HEK293 (cell line): ENCODE data around the gene SNX13.

Experiments
- CTCF ChIP-seq: fragments of 450-650 bp; formaldehyde crosslinking; IDR thresholded peaks from 2 replicates; pipeline ENCODE4 v1.5.1; 2016; ENCODE audit warnings: missing biosample characterization, missing genetic modification characterization
- PRDM2 ChIP-seq: fragments of 450-650 bp; formaldehyde crosslinking; IDR thresholded peaks from 2 replicates; pipeline ENCODE4 v1.5.1; 2016; ENCODE audit warnings: missing biosample characterization, missing genetic modification characterization, borderline replicate concordance
- ZNF274 ChIP-seq, 2 experiments: fragments of 200-500 bp in 1 of 2; fragments of 450-650 bp in 1 of 2; sonication (Bioruptor generic) in 1 of 2; formaldehyde crosslinking in 1 of 2; IDR thresholded peaks; 2 replicates each; pipeline versions ENCODE4 v1.5.1 to v1.6.1; 2014 to 2016; ENCODE audit warnings: borderline replicate concordance in 1 of 2, inconsistent platforms in 1 of 2, low read length in 1 of 2, missing biosample characterization in 1 of 2, missing genetic modification characterization in 1 of 2
- TF ChIP-seq, protein P1 (sequence below): fragments of 450-650 bp; formaldehyde crosslinking; IDR thresholded peaks from 2 replicates; pipeline ENCODE4 v1.5.1; 2016; ENCODE audit warnings: missing biosample characterization, missing genetic modification characterization

DNA sequence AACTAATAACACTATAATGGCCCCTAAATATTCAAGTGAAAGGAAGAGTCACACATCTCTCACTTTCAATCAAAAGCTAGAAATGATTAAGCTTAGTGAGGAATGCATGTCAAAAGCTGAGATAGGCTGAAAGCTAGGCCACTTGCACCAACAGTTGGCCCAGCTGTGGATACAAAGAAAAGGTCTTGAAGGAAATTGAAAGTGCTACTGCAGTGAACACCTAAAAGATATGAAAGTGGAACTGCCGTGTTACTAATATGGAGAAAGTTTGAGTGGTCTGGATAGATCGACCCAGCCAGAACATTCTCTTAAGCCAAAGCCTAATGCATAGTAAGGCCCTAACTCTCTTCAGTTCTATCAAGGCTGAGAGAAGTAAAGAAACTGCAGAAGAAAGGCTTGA lies 12.1 kb upstream of the SNX13 start:
- TF ChIP-seq ZNF274 (IDR thresholded peaks at IDR 0.05; ENCODE audit: low read length) (no peak), ZNF274 (tag by site-specific recombination; IDR thresholded peaks at IDR 0.05; ENCODE audit: borderline replicate concordance) (no peak), CTCF (tag by site-specific recombination) (no peak), PRDM2 (tag by site-specific recombination) (no peak)
- TF ChIP-seq, protein P1, sequence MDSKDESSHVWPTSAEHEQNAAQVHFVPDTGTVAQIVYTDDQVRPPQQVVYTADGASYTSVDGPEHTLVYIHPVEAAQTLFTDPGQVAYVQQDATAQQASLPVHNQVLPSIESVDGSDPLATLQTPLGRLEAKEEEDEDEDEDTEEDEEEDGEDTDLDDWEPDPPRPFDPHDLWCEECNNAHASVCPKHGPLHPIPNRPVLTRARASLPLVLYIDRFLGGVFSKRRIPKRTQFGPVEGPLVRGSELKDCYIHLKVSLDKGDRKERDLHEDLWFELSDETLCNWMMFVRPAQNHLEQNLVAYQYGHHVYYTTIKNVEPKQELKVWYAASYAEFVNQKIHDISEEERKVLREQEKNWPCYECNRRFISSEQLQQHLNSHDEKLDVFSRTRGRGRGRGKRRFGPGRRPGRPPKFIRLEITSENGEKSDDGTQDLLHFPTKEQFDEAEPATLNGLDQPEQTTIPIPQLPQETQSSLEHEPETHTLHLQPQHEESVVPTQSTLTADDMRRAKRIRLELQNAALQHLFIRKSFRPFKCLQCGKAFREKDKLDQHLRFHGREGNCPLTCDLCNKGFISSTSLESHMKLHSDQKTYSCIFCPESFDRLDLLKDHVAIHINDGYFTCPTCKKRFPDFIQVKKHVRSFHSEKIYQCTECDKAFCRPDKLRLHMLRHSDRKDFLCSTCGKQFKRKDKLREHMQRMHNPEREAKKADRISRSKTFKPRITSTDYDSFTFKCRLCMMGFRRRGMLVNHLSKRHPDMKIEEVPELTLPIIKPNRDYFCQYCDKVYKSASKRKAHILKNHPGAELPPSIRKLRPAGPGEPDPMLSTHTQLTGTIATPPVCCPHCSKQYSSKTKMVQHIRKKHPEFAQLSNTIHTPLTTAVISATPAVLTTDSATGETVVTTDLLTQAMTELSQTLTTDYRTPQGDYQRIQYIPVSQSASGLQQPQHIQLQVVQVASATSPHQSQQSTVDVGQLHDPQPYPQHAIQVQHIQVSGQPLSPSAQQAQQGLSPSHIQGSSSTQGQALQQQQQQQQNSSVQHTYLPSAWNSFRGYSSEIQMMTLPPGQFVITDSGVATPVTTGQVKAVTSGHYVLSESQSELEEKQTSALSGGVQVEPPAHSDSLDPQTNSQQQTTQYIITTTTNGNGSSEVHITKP (tag by site-specific recombination) = no peak
